HG02588 (cell line): ENCODE measurements around the gene ACAD11.
"Not testable (repeated sequence)": the region's sequence is repeated elsewhere in the genome, so short reads cannot be mapped to it uniquely, and the experiment has no call there.

Source experiments
- ATAC-seq: cut with Tn5 transposase; IDR thresholded peaks from one replicate; pipeline ENCODE4 v1.9.1; 2021; ENCODE audit warnings: mild to moderate bottlenecking, moderate library complexity; ENCODE audit not compliant: unreplicated experiment

The ACAD11 gene

DNA sequence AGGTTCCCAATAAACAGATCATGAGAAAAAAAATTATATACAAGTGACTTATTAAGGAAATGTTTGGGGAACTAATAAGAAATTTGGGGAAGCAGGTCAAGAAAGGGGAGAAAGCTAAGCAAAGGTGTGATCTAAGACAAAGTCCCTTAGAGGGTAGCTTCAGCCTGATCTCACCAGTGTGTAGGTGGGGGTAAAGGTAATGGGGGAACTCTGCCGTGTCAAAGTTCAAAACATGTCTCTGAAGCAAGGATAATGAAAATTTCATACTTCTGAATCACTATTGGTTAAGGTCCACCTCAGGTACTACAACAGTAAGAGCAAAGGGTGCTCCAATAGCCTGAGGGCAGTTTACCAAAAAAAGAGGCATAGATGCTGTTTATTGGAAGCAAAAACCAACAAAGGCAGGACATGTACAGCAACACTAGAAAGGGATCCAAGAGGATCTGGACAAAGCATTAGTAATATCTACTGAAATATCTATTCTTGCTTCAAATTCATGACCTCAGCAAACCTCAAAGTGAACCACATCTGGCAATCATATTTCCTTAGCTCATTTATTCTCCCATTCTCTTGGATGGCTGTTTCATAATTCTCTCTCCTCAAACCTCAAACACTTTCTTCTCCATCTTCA lies 6.9 kb downstream of the ACAD11 start:
- ATAC-seq, result no peak

DNA sequence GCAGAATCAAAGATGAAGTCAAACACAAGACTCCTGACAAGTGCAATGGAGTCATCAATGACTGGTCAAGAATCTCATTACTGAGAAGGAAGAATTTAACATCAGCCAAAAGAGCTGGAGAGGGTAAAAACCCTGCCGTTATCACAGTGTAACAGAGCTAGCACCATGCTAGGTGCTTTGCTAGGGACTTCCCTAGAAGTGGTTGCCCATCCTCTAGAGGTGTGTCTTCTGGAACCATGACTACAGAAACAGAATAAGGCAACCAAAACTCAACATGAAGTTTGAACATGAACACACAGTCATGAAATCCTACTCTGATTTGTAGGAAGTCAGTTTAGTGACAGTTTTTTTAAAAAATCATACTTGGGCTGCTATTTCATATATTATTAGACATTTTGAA lies 9.5 kb downstream of the ACAD11 start:
- no peak for ATAC-seq

DNA sequence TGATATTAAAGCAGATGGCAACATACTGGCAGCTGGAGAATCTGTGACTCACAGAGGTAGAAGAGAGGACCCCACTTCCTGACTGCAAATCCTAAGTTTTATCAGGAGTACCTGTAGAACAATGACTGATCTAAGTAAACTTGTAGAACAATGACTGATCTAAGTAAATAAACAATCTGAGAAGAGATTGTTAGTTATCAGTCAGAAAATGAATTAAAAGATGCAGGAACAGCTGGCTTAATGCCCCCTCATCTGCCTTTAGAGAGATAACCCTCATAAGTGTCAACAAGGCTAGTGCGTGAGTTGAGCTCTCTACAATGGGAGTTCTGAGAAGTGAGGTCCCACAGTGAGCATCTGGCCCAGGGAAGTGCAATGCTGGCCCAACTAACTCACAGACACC lies 14.6 kb downstream of the ACAD11 start:
- ATAC-seq, result no peak

DNA sequence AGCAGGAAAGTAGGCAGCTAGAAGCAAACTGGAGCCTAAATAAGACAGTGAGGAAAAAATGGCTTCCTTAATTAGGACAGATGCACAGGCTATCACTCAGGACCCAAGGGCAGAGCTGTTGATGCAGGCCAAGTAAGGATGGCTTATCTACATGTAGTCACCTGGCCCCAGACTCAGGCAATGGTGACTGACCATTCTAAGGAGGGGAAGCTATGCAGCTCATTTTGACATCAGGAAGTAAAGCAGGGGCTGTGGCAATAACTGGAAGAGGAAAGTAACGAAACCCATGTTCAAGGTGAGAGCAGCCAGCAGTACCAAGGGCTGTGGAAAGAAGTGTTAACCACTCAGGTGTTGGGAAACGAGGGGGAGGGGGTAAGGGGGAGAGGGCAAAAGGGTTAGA lies 16.2 kb downstream of the ACAD11 start:
- no peak for ATAC-seq

DNA sequence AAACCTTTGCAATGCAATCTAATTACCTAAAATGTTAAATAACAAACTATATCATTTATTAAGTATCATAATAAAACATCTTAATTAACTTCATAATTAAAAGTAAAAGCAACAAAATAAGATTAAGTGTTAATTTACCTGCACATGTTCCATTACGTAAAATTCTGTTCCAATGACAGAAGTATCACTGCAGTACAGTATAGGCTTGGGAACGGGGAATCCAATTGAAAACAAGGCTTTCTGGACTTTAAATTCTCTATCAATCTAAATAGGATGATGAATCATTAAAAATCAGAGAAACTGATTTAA lies 17.1 kb downstream of the ACAD11 start:
- ATAC-seq, result no peak

DNA sequence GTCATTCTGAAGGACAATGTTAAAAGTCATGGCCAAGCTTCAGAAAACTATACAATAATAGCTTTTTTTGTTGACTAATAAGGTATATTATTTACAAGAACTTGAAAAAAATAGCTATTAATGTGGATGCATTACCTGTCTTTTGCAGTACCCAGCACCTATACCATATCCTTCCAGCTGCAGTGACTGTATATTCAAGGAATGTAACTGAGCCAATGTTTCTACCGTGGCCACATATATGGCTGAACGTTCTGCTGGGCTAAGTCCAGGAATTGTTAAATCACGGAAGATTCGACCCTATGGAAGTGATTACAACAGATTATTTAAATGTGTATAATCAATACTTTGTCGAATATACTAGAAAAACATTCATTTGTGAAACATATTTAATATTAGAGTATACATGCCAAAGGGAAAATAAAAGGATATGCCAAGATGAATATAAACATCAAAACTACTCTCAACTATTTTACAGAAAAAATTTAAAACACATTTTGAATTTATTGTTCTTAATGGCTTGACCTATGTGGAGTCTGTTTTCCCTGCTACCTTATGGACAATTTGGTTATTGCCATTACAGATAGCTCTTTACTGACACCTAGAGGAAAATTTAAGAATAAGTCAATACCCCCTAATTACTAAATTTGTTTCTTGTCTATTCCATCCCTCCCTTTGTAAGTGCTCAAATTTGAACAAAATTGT lies 17.6 kb downstream of the ACAD11 start:
- no peak for ATAC-seq

DNA sequence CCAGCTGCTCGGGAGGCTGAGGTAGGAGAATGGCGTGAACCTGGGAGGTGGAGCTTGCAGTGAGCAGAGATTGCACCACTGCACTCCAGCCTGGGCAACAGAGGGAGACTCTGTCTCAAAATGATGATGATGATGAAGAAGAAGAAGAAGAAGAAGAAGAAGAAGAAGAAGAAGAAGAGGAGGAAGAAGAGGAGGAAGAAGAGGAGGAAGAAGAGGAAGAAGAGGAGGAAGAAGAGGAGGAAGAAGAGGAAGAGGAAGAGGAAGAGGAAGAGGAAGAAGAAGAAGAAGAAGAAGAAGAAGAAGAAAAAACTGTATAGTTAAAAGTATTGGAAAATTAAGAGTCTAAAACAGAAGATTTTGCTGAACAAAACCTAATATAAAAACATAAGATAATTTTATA lies 18.2 kb downstream of the ACAD11 start:
- ATAC-seq, result not testable (repeated sequence)

DNA sequence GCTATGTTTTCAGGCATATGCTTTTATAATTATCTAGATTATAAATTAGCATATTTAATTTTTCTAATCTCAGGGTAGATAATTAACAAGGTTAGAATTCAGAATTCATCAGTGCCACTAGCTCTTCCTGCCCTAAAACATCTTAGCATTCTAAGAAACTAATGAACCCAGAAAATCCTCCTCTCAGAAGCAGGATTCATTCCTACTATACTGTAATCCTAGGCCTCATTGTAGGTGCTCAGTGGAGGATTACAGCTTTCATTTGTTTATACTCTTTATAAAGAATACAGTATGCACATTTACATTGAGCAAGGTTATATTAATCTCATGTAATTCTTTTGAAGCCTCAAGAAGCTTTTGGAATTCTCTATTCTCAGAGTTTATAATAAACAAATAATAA lies 20.9 kb downstream of the ACAD11 start:
- ATAC-seq, result no peak

DNA sequence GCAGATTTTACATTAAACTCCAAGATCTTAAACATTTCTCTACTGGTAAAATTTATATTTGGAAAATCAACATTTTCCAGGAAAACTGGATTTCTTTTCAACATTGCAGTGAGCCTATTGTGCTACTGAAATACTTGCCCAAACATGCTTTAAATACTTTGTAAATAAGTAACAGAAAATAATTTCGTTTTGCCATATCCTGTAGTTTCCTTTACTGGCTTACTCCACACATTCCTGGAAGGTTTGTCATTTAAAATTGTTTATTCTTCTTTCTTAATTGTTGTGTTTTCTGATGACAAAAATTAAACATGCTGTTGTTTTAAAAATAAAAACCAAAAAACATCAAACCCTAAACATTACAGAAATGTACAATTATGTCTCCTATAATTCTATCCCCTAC lies 22.0 kb downstream of the ACAD11 start:
- ATAC-seq, result no peak

DNA sequence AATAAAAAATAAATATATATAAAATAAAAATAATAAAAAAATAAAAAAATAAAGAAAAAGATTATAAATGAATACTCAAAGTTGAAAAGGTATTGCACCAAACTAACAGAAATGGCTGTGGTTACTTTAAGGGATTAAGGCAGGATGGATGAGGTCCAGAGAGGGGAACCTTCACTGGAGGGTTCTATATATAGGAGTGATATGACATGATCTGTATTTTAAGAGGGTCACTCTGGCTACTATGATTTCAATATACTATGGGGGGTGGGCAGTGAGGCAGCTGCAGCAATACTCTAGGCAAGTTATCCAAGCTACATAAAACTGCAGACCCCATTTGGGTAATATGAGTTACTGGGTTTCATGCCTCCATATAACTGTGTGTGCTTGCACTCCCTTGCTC lies 24.6 kb downstream of the ACAD11 start:
- ATAC-seq, result no peak

DNA sequence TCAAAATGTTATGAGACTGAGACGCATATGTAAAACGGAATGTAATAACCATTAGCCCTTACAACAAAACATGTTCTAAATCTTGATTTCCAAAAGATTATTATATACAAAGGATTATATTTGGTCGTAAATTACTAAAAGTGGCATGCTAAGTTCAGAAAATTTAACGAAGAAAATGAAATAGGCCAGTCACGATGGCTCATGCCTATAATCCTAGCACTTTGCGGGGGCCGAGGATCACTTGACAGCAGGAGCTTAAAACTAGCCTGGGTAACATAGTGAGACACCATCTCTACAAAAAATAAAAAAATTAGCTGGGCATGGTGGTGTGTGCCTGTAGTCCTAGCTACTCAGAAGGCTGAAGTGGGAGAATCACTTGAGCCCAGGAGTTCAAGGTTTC lies 29.0 kb downstream of the ACAD11 start:
- no peak for ATAC-seq

DNA sequence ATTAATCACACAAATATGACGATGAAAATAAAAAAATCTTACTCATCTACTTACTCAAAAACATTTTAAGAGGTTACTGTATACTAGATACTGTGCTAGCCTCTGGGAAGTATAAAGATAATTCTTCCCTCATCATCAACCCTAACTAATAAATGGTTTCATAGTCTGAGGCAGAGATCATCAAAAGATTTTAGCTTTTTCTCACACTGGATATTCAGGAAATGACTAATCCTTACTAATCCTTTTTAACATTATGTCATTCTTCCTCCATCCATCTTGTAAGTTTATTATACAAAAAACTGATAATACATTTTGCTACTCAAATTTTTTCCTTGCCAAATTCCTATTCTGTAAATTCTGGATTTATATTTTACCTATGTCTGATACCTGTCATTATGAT lies 29.7 kb downstream of the ACAD11 start:
- no peak for ATAC-seq

DNA sequence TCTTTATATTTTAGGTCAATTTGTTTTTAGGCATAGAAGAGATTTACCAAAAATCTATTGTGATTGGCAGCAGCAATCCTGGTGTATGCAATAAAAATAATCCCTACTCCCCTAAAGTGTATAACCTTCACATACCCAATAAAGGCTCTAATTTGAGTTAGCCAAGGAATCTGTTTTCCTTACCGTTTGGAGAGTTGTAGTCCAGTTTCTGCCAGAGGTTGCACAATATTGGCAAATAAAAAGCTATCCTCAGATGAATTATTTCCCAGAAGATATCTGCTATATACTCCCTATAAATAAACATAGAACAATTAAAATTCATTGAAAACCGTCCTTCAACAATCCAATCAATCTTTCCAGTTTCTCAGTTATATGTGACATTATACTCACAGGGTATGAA lies 31.5 kb downstream of the ACAD11 start:
- no peak for ATAC-seq

DNA sequence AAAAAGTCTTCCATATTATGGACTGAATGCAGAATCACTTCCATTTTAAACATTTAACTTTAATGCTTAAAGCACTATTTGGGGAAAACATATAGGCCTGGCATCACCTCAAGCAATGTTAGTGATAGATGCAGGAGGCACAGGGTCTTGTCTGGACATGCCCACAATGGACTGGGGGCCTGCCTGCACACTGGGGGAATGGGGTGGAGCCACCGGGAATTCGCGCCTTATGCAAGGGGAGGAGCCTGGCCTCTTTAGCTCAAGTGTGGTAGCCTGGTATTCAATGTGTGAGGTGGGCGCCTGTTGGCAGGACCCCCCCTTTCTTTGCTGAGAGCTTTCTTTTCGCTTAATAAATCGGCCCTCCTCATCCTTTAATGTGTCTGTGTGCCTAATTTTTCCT lies 32.7 kb downstream of the ACAD11 start:
- no peak for ATAC-seq

DNA sequence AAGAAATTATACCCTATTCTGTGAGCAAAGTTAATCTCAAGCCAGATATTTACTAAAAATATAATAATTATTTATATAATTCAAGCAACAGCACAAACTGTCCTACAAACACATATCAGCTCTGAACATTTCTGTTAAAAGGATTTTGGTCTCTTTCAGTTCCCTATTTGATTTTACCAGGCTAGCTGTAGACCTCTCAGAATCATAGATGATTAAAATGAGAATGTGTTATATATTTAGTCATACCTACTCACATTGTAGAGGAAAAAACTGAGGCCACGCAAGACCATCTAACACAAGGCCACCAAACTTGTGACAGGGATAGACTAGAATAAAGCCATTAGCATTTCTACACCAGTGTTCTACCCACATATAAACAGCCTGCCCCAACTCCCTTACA lies 34.0 kb downstream of the ACAD11 start:
- ATAC-seq, result no peak

DNA sequence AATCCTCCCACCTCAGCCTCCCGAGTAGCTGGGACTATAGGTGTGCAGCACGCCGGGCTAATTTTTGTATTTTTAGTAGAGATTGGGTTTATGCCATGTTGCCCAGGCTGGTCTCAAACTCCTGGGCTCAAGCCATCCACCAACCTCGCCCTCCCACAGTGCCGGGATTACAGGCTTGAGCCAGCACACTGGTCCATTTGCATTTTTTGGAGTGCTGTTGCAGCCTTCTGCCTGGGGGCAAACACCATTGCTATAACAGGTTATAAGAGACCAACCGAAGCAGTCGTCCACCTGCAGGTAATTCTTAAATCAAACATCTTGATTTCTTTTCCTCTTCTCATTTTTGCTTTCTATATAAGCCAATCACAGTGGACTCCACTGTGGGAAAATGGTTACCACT lies 34.8 kb downstream of the ACAD11 start:
- no peak for ATAC-seq

DNA sequence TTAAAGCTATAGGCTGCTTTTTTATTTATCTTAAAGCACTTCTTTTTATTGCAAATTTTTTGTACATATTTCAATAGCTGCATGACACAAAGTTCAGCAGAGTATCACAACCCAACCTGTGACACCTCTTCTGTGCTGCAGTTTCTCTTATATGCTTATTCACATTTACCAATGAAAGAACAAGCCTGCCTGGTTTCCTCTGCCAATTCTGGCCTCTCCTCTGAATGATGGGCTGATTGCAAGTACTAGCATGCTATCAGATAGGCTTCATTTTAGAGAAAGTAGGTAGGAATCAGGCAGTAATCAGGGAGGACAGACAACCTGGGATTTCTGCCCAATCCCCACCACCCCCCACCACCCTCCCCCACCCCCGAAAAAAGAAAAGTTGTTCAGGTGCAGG lies 36.0 kb downstream of the ACAD11 start:
- no peak for ATAC-seq

DNA sequence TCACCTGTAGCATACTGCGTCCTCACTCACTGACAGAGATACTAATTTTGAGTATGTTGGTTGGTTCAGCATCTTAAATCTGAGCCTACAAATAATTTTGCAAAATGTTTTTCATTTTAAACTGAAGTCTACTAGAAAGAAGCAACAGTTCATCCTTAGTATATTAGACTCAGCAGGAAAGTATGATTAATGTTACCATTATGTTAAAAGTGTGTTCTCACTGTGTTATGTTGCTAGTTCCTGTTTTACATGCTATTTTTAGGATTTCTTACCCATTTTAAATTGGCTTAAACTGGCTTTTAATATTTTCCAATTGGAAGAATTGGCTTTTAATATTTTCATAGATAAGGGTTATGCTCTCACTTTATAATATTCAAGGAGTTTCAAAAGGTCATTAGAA lies 36.8 kb downstream of the ACAD11 start:
- no peak for ATAC-seq

DNA sequence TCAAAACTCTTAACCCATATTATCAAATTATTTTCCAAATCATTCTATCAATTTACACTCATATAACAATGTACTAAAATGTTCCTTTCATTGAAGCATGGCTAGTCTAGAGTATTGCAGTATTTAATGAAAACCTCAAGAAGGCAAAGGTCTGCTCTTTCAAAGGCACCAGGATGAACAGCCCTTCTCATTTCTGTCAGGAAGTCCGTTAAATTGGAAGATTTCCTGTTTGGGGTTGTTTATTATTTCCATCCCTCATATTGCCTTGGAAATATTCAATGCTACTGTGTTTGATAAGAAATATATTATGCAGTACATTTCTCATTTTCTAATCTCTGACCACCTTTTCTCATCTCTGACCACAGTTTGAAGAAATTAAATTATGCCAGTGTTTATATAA lies 37.5 kb downstream of the ACAD11 start:
- ATAC-seq, result no peak

DNA sequence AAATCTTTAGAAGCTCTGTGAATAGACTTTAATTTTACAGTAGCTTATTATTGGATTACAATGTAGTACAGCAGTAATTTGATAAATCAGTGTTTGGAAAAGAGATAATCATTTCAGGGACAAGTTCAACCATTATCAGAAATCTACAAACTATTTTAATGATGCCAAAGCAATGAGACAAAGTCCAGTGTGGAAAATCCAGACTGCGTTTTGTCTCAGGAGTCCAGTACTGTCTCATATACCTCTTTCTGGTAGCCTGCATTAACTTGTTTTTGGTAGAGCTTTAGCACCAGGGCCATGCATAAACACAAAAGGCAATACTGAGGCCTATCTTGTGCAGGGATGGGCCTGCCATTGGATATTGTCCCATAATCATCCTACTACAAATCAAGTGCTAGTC lies 42.8 kb downstream of the ACAD11 start:
- ATAC-seq, result no peak

DNA sequence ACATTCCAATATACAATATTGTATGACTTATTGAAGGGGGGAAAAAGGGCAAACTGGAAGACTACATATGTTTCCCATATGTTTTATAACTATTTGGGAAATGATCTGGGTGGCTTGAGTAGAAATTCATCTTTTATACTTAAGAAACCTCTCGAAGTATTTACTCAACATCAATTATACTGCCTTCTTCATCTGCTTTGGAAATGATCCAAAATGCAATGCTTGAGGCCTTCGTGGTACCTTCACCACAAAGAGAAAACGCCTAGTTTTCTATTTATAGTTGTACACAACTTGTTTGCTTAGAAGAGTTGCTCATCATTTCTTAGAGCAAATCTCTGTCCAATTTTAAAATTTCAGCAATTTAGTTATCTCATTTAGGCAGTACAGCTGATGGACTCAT lies 43.7 kb downstream of the ACAD11 start:
- ATAC-seq, result no peak

DNA sequence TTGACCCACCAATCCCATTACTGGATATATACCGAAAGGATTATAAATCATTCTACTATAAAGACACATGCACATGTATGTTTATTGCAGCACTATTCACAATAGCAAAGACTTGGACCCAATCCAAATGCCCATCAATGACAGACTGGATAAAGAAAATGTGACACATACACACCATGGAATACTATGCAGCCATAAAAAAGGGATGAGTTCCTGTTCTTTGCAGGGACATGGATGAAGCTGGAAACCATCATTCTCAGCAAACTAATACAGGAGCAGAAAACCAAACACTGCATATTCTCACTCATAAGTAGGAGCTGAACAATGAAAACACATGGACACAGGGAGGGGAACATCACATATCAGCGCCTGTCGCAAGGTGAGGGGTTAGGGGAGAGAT lies 44.3 kb downstream of the ACAD11 start:
- not testable (repeated sequence) for ATAC-seq

DNA sequence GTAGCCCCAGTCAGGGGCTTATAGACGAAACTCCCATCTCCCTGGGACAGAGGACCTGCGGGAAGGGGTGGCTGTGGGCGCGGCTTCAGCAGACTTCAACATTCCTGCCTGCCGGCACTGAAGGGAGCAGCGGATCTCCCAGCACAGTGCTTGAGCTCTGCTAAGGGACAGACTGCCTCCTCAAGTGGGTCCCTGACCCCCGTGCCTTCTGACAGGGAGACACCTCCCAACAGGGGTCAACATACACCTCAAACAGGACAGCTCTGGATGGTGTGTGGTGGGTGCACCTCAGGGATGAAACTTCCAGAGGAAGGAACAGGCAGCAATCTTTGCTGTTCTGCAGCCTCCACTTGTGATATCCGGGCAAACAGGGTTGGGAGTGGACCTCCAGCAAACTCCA lies 53.0 kb downstream of the ACAD11 start:
- not testable (repeated sequence) for ATAC-seq
